HCT116 (cell line): ENCODE measurements around the gene LZTR1. TPM values are rescaled to one million over a fixed set of nuclear protein-coding genes. Genes with fewer than 3 reads are reported as not detected.

Source experiments
- ATAC-seq: fragments of 200-7000 bp; cut with Tn5 transposase; 2 replicates; pipeline ENCODE4 v1.9.1; 2020; ENCODE audit warnings: mild to moderate bottlenecking, moderate library complexity
- BruUV-seq: library from RNA; stranded (reverse); fragments of 400-500 nt; replicated peaks from 2 replicates; lab custom pipeline; 2021; lab: Mats Ljungman, UMichigan
- CTCF ChIA-PET: fragments of 300-600 bp; sonication (Branson Sonifier 250); formaldehyde crosslinking; loops from one replicate; lab custom pipeline; 2021; ENCODE audit warnings: antibody characterized with exemption; lab: Charles Lee
- POLR2A ChIA-PET: fragments of 300-600, 350-600 bp; sonication (Branson Sonifier 250); formaldehyde crosslinking; loops from one replicate; lab custom pipeline; 2021; ENCODE audit warnings: antibody characterized with exemption; lab: Charles Lee
- RAD21 ChIA-PET, 2 experiments: fragments of 300-600 bp; sonication (Branson Sonifier 250); formaldehyde crosslinking; loops; one replicate each; lab custom pipeline; 2023; ENCODE audit warnings: low total read pairs in 2 of 2; ENCODE audit not compliant: uncharacterized antibody in 2 of 2, unreplicated experiment in 2 of 2, low non-redundant PET in 1 of 2; lab: Charles Lee
- DNase-seq: peaks from one replicate; pipeline ENCODE4 v3.0.0-alpha.2; 2010; ENCODE audit warnings: low read depth, low spot score
- H2AFZ ChIP-seq: fragments of 200-600 bp; shearing (Covaris generic), sonication (generic); 2 replicates; pipeline ENCODE4 v1.6.1; 2017; ENCODE audit warnings: low read depth, mixed run types, mixed read lengths, antibody characterized with exemption, low read length; ENCODE audit not compliant: poor library complexity, severe bottlenecking
- H3K27ac ChIP-seq: 2 replicates; pipeline ENCODE4 v1.5.1; 2012; ENCODE audit warnings: low read depth, low read length
- H3K27me3 ChIP-seq: fragments of 200-600 bp; sonication (generic); 2 replicates; pipeline ENCODE4 v1.6.1; 2016; ENCODE audit warnings: mixed run types, low read length, mixed read lengths; ENCODE audit not compliant: insufficient read depth
- H3K36me3 ChIP-seq, 2 experiments: fragments of 200-500 bp in 1 of 2; fragments of 200-600 bp in 1 of 2; sonication (Bioruptor generic) in 1 of 2; sonication (generic) in 1 of 2; 2 replicates each; pipeline versions ENCODE4 v1.5.1 to v1.6.1; 2014 to 2016; ENCODE audit warnings: low read length in 2 of 2, inconsistent platforms in 1 of 2, mixed read lengths in 1 of 2, mixed run types in 1 of 2; ENCODE audit not compliant: insufficient read depth in 2 of 2, control insufficient read depth in 1 of 2
- H3K4me1 ChIP-seq, 2 experiments: fragments of 200-600 bp in 1 of 2; sonication (generic) in 1 of 2; 2 replicates each; pipeline versions ENCODE4 v1.5.1 to v1.6.1; 2012 to 2017; ENCODE audit warnings: low read length in 2 of 2, inconsistent platforms in 1 of 2, mild to moderate bottlenecking in 1 of 2, mixed read lengths in 1 of 2, mixed run types in 1 of 2, moderate library complexity in 1 of 2; ENCODE audit not compliant: insufficient read depth in 2 of 2, control insufficient read depth in 1 of 2
- H3K4me2 ChIP-seq: fragments of 200-600 bp; sonication (generic); 2 replicates; pipeline ENCODE4 v1.6.1; 2017; ENCODE audit warnings: mixed run types, low read length, mixed read lengths
- H3K4me3 ChIP-seq, 2 experiments: fragments of 200-600 bp in 1 of 2; sonication (generic) in 1 of 2; replicated peaks in 1 of 2; 2 replicates each; pipeline ENCODE4 v1.5.1; 2011 to 2016; ENCODE audit warnings: low read length in 2 of 2, control low read depth in 1 of 2, low read depth in 1 of 2, mild to moderate bottlenecking in 1 of 2, mixed read lengths in 1 of 2, mixed run types in 1 of 2
- H3K79me2 ChIP-seq: fragments of 200-600 bp; sonication (generic); 2 replicates; pipeline ENCODE4 v1.6.1; 2017; ENCODE audit warnings: mild to moderate bottlenecking, mixed run types, low read length, moderate library complexity, mixed read lengths; ENCODE audit not compliant: insufficient read depth
- H3K9ac ChIP-seq: fragments of 200-600 bp; sonication (generic); 2 replicates; pipeline ENCODE4 v1.6.1; 2016; ENCODE audit warnings: low read length, mixed read lengths
- H3K9me2 ChIP-seq: fragments of 200-600 bp; sonication (generic), shearing (Covaris generic); 2 replicates; pipeline ENCODE4 v1.6.1; 2017; ENCODE audit warnings: mixed run types, mild to moderate bottlenecking, moderate library complexity; ENCODE audit not compliant: insufficient read depth
- H3K9me3 ChIP-seq, 2 experiments: fragments of 200-500 bp in 1 of 2; fragments of 200-600 bp in 1 of 2; sonication (Bioruptor generic) in 1 of 2; sonication (generic) in 1 of 2; 2 replicates each; pipeline ENCODE4 v1.6.1; 2014 to 2017; ENCODE audit warnings: low read length in 2 of 2, mixed read lengths in 2 of 2, inconsistent platforms in 1 of 2, low read depth in 1 of 2, mild to moderate bottlenecking in 1 of 2, mixed run types in 1 of 2, moderate library complexity in 1 of 2; ENCODE audit not compliant: control insufficient read depth in 1 of 2, insufficient read depth in 1 of 2
- H4K20me1 ChIP-seq: fragments of 200-600 bp; sonication (generic), shearing (Covaris generic); 2 replicates; pipeline ENCODE4 v1.6.1; 2017; ENCODE audit warnings: mixed run types, mild to moderate bottlenecking, moderate library complexity; ENCODE audit not compliant: insufficient read depth
- ATF3 ChIP-seq: IDR thresholded peaks from 2 replicates; pipeline ENCODE4 v1.6.1; 2012
- CBX3 ChIP-seq: IDR thresholded peaks from 2 replicates; pipeline ENCODE4 v1.6.1; 2012; ENCODE audit warnings: low read depth
- CTCF ChIP-seq, 3 experiments: fragments of 200-600 bp in 1 of 3; sonication (generic) in 1 of 3; IDR thresholded peaks in 2 of 3; conservative IDR thresholded peaks in 1 of 3; 2 replicates each; pipeline ENCODE4 v1.5.1; 2012 to 2017; ENCODE audit warnings: low read depth in 2 of 3, low read length in 2 of 3, antibody characterized with exemption in 1 of 3, borderline replicate concordance in 1 of 3, control low read depth in 1 of 3, mild to moderate bottlenecking in 1 of 3, mixed read lengths in 1 of 3, mixed run types in 1 of 3, moderate library complexity in 1 of 3; ENCODE audit not compliant: insufficient read depth in 1 of 3
- EZH2 ChIP-seq: fragments of 200-600 bp; sonication (generic); IDR thresholded peaks from 2 replicates; pipeline ENCODE4 v1.6.1; 2017; ENCODE audit warnings: antibody characterized with exemption, mixed run types
- EZH2phosphoT487 ChIP-seq: fragments of 200-600 bp; IDR thresholded peaks from 2 replicates; pipeline ENCODE4 v1.6.1; 2018; ENCODE audit warnings: antibody characterized with exemption, borderline replicate concordance
- JUND ChIP-seq: IDR thresholded peaks from 2 replicates; pipeline ENCODE4 v1.6.1; 2012
- MAX ChIP-seq: IDR thresholded peaks from 2 replicates; pipeline ENCODE4 v1.6.1; 2012
- RAD21 ChIP-seq: IDR thresholded peaks from 2 replicates; pipeline ENCODE4 v1.6.1; 2012; ENCODE audit warnings: low read depth, mild to moderate bottlenecking
- SIN3A ChIP-seq: IDR thresholded peaks from 2 replicates; pipeline ENCODE4 v1.6.1; 2012; ENCODE audit warnings: low read depth
- ZFX ChIP-seq: fragments of 450-650 bp; IDR thresholded peaks from 2 replicates; pipeline ENCODE4 v1.6.1; 2017
- intact Hi-C: fragments of 100-400 bp; cut with micrococcal nuclease; formaldehyde crosslinking; loops from 2 replicates; pipeline ENCODE4 v1.10.0; 2022
- total RNA-seq: library from RNA; stranded (reverse); gene quantifications from one replicate; pipeline ENCODE4 v1.2.1, GENCODE V29; 2021; ENCODE audit not compliant: unreplicated experiment

Gene LZTR1
- total RNA-seq, 1 experiment from 2014 or later, result 56.5 TPM

GRCh38 chr22:21032868-21033688, 51.0 kb downstream of the LZTR1 start:
- Histone ChIP-seq H3K27me3 (no peaks in the 10 kb centered on the region), H3K36me3 (no peaks in the 10 kb centered on the region), H3K79me2 (no peaks in the 10 kb centered on the region), H4K20me1 (no peaks in the 10 kb centered on the region), H3K4me3 (no peak overlapping the region), H3K4me2 (no peak overlapping the region), H3K4me1 (no peaks in the 10 kb centered on the region), H3K9me2 (no peaks in the 10 kb centered on the region), H3K9ac (no peak overlapping the region), H3K9me3 (no peaks in the 10 kb centered on the region), H2AFZ (no peak overlapping the region), H3K27ac (no peak overlapping the region)
- RAD21 ChIA-PET, result no interaction called here
- POLR2A ChIA-PET, result no interaction called here
- intact Hi-C loops, result no loop called here
- CTCF ChIA-PET, result no interaction called here
- BruUV-seq, result no TSS peak
- no peak for DNase-seq
- TF ChIP-seq CBX3, result no peak
- TF ChIP-seq SIN3A, result no peak
- no peak for TF ChIP-seq EZH2phosphoT487
- TF ChIP-seq CTCF (IDR thresholded peaks at IDR 0.05 in 2 of 3, conservative IDR thresholded peaks at IDR 0.05 in 1 of 3; ENCODE audit: borderline replicate concordance in 1 of 3, insufficient read depth in 1 of 3, low read depth in 2 of 3, low read length in 2 of 3), result no peak
- no peak for TF ChIP-seq ATF3
- TF ChIP-seq JUND, result no peak
- TF ChIP-seq RAD21, result no peak
- TF ChIP-seq EZH2, result no peak
- no peak for TF ChIP-seq MAX
- TF ChIP-seq ZFX, result no peak
- no peak for ATAC-seq
